Endothelial cell of umbilical vein (primary cell): Measurements from ENCODE around the gene GSE1. TPM values are rescaled to one million over a fixed set of nuclear protein-coding genes. Genes with fewer than 3 reads are reported as not detected.

Source experiments
- BruUV-seq: library from RNA; stranded (reverse); fragments of 400-500 nt; replicated peaks from 2 replicates; lab custom pipeline; 2021; lab: Mats Ljungman, UMichigan
- CTCF ChIA-PET: fragments of 300-600, 350-600 bp; sonication (Branson Sonifier 250); formaldehyde crosslinking; loops from one replicate; lab custom pipeline; 2021; ENCODE audit warnings: antibody characterized with exemption, inconsistent platforms; lab: Charles Lee
- POLR2A ChIA-PET: fragments of 300-600, 350-600 bp; sonication (Branson Sonifier 250); formaldehyde crosslinking; loops from one replicate; lab custom pipeline; 2021; ENCODE audit warnings: antibody characterized with exemption, inconsistent platforms; lab: Charles Lee
- DNase-seq: peaks from one replicate; pipeline ENCODE4 v3.0.0-alpha.2; 2011; ENCODE audit warnings: low read depth, low spot score
- FAIRE-seq: peaks from 2 replicates; lab custom pipeline; 2011; peaks lifted over from hg19 to GRCh38; lab: Jason Lieb, UNC
- H2AFZ ChIP-seq: 2 replicates; pipeline ENCODE4 v1.6.0; 2012; ENCODE audit warnings: low read depth, low read length, control low read depth, inconsistent platforms
- H3K27ac ChIP-seq: 2 replicates; pipeline ENCODE4 v1.5.1; 2011; ENCODE audit warnings: low read depth, mild to moderate bottlenecking, control low read depth, low read length, moderate library complexity; ENCODE audit not compliant: insufficient read depth
- H3K27me3 ChIP-seq, 2 experiments: 2 replicates each; pipeline versions ENCODE4 v1.6.0 to v1.6.1; 2011; ENCODE audit warnings: low read length in 2 of 2, mixed read lengths in 1 of 2; ENCODE audit not compliant: control insufficient read depth in 2 of 2, insufficient read depth in 2 of 2
- H3K36me3 ChIP-seq, 2 experiments: 2 replicates in 1 of 2; 3 replicates in 1 of 2; pipeline ENCODE4 v1.5.1; 2011; ENCODE audit warnings: low read length in 2 of 2, mild to moderate bottlenecking in 1 of 2, moderate library complexity in 1 of 2; ENCODE audit not compliant: control insufficient read depth in 2 of 2, insufficient read depth in 2 of 2; ENCODE audit errors: extremely low read depth in 1 of 2
- H3K4me1 ChIP-seq: 3 replicates; pipeline ENCODE4 v1.5.1; 2011; ENCODE audit warnings: mild to moderate bottlenecking, low read length; ENCODE audit not compliant: control insufficient read depth, insufficient read depth; ENCODE audit errors: extremely low read depth
- H3K4me2 ChIP-seq: 2 replicates; pipeline ENCODE4 v1.6.1; 2011; ENCODE audit warnings: low read length, control low read depth, mixed read lengths; ENCODE audit not compliant: insufficient read depth
- H3K4me3 ChIP-seq, 3 experiments: fragments of 200-600 bp in 1 of 3; sonication (generic), shearing (Covaris generic) in 1 of 3; replicated peaks in 1 of 3; 2 replicates each; pipeline ENCODE4 v1.5.1; 2011 to 2016; ENCODE audit warnings: control low read depth in 3 of 3, low read length in 3 of 3, mild to moderate bottlenecking in 2 of 3, inconsistent platforms in 1 of 3, low read depth in 1 of 3, moderate library complexity in 1 of 3; ENCODE audit not compliant: insufficient read depth in 1 of 3
- H3K79me2 ChIP-seq: 2 replicates; pipeline ENCODE4 v1.6.0; 2012; ENCODE audit warnings: low read length, inconsistent platforms; ENCODE audit not compliant: control insufficient read depth, insufficient read depth
- H3K9ac ChIP-seq: replicated peaks from 2 replicates; pipeline ENCODE3; 2011; ENCODE audit warnings: low read length, control low read depth; ENCODE audit not compliant: insufficient read depth; ENCODE audit errors: extremely low read depth
- H3K9me1 ChIP-seq: replicated peaks from 3 replicates; pipeline ENCODE4 v1.6.0; 2011; ENCODE audit warnings: mild to moderate bottlenecking, low read length; ENCODE audit not compliant: control insufficient read depth, insufficient read depth; ENCODE audit errors: extremely low read depth
- H3K9me3 ChIP-seq: replicated peaks from 2 replicates; pipeline ENCODE4 v1.5.1; 2012; ENCODE audit warnings: low read length, inconsistent platforms; ENCODE audit not compliant: control insufficient read depth, insufficient read depth
- H4K20me1 ChIP-seq: replicated peaks from 2 replicates; pipeline ENCODE3; 2011; ENCODE audit warnings: mild to moderate bottlenecking, low read length; ENCODE audit not compliant: control insufficient read depth, insufficient read depth; ENCODE audit errors: extremely low read depth
- EZH2 ChIP-seq: IDR thresholded peaks from 2 replicates; pipeline ENCODE4 v1.6.1; 2012; ENCODE audit warnings: borderline replicate concordance, low read depth, mild to moderate bottlenecking, moderate library complexity, low read length, inconsistent platforms; ENCODE audit not compliant: severe bottlenecking
- FOS ChIP-seq: IDR thresholded peaks from 2 replicates; pipeline ENCODE4 v1.6.1; 2011; ENCODE audit warnings: mild to moderate bottlenecking, low read length, moderate library complexity, borderline replicate concordance; ENCODE audit not compliant: insufficient read depth
- GATA2 ChIP-seq: IDR thresholded peaks from 2 replicates; pipeline ENCODE4 v1.7.0; 2011; ENCODE audit warnings: low read depth, mild to moderate bottlenecking, moderate library complexity, mixed read lengths, low read length; ENCODE audit not compliant: insufficient read length, insufficient read depth
- JUN ChIP-seq: IDR thresholded peaks from 2 replicates; pipeline ENCODE4 v1.6.1; 2011; ENCODE audit warnings: borderline replicate concordance, low read depth; ENCODE audit not compliant: insufficient read length, insufficient read depth
- MAX ChIP-seq: IDR thresholded peaks from 2 replicates; pipeline ENCODE4 v1.6.1; 2011; ENCODE audit not compliant: insufficient read depth, insufficient read length
- MYC ChIP-seq: IDR thresholded peaks from one replicate; pipeline ENCODE4 v1.6.1; 2011; ENCODE audit warnings: mild to moderate bottlenecking, low read depth, low read length
- POLR2A ChIP-seq: IDR thresholded peaks from 2 replicates; pipeline ENCODE4 v1.6.1; 2012; ENCODE audit warnings: low read depth, mild to moderate bottlenecking, control low read depth, low read length
- POLR2AphosphoS5 ChIP-seq: IDR thresholded peaks from 2 replicates; pipeline ENCODE4 v1.6.1; 2012; ENCODE audit warnings: low read depth, mild to moderate bottlenecking, control low read depth, low read length, moderate library complexity; ENCODE audit not compliant: insufficient read depth
- dilution Hi-C: fragments of 300-500 bp; cut with MboI; formaldehyde crosslinking; loops from one replicate; pipeline ENCODE4 v1.15.0; 2019; ENCODE audit warnings: low sequenced_read_pairs; ENCODE audit not compliant: extremely low pct_ligation_motif_present
- intact Hi-C: fragments of 100-400 bp; cut with micrococcal nuclease; formaldehyde crosslinking; loops from one replicate; pipeline ENCODE4 v1.10.0; 2022
- polyA plus RNA-seq, 4 experiments: library from polyadenylated mRNA; depleted of rRNA in 3 of 4; stranded (reverse) in 3 of 4; unstranded in 1 of 4; fragments of >200 nt; gene quantifications; 2 replicates each; pipeline versions ENCODE4 v1.2.1 to v1.2.3, GENCODE V29; 2011 to 2012; ENCODE audit warnings: missing spikeins in 1 of 4
- total RNA-seq: library from RNA; stranded (reverse); gene quantifications from 2 replicates; pipeline ENCODE4 v1.2.3, GENCODE V29; 2021
- TF ChIP-seq, protein P1 (sequence below), 2 donors: IDR thresholded peaks; 1 replicate in 1 of 2; 2 replicates in 1 of 2; pipeline ENCODE4 v1.5.1; 2011; ENCODE audit warnings: low read length in 2 of 2, mild to moderate bottlenecking in 2 of 2, moderate library complexity in 2 of 2, control low read depth in 1 of 2, inconsistent platforms in 1 of 2, low read depth in 1 of 2; ENCODE audit not compliant: insufficient read depth in 1 of 2; ENCODE audit errors: extremely low read depth in 1 of 2

GSE1 gene
- total and polyA plus RNA-seq, 2 donors (not counting 3 experiments of a cell fraction or from before 2014, with no cell fraction given): 4.2 to 18.3 TPM

- no peak overlapping the region for H3K9ac ChIP-seq
- intact Hi-C loops (loop anchor here (1.0 kb wide), 1 partner anchor 15 kb away; no protein-coding TSS in a partner anchor), dilution Hi-C loops (no loop called here)
- TF ChIP-seq EZH2 (no peak), GATA2 (peak; percentile 2)
- H3K27me3 ChIP-seq: no peaks in the 10 kb centered on the region
- H3K4me2 ChIP-seq: no peak overlapping the region
- H3K36me3 ChIP-seq: peaks cover 0 to 3% of the 10 kb centered on the region in 2 experiments
- DNase-seq: no peak
- FAIRE-seq: no peak
- ChIA-PET CTCF (interaction anchor here (1.0 to 8.1 kb wide), 6 partner anchors 10 to 59 kb away, joined by 3 to 73 read pairs (median 6); no protein-coding TSS in a partner anchor), POLR2A (no interaction called here)
- H3K79me2 ChIP-seq: no peaks in the 10 kb centered on the region
- no peaks in the 10 kb centered on the region for H3K9me3 ChIP-seq
- H3K4me1 ChIP-seq: peaks cover 14% of the 10 kb centered on the region
- no peaks in the 10 kb centered on the region for H3K9me1 ChIP-seq
- H3K4me3 ChIP-seq: no peak overlapping the region
- BruUV-seq: no TSS peak
- H3K27ac ChIP-seq: no peak overlapping the region
- no peak overlapping the region for H2AFZ ChIP-seq
- no peaks in the 10 kb centered on the region for H4K20me1 ChIP-seq
Measured at GRCh38 chr16:85674418-85674755, 61.3 kb downstream of the GSE1 start.

GRCh38 chr16:85674828-85675227, 61.7 kb downstream of the GSE1 start:
- Histone ChIP-seq H3K9me3 (no peaks in the 10 kb centered on the region), H3K4me3 (no peak overlapping the region), H3K9ac (no peak overlapping the region), H4K20me1 (no peaks in the 10 kb centered on the region), H3K27me3 (no peaks in the 10 kb centered on the region), H3K27ac (no peak overlapping the region), H3K79me2 (no peaks in the 10 kb centered on the region), H2AFZ (no peak overlapping the region), H3K36me3 (peaks cover 0 to 3% of the 10 kb centered on the region in 2 experiments), H3K4me1 (peaks cover 14% of the 10 kb centered on the region), H3K9me1 (no peaks in the 10 kb centered on the region), H3K4me2 (no peak overlapping the region)
- ChIA-PET CTCF (interaction anchor here (0.9 to 8.1 kb wide), 13 partner anchors 9 to 279 kb away, joined by 3 to 73 read pairs (median 4); partner anchors contain the start of gene GINS2), POLR2A (no interaction called here)
- dilution Hi-C loops: no loop called here
- FAIRE-seq: no peak
- intact Hi-C loops: loop anchor here (1.0 kb wide), 2 partner anchors 16 to 43 kb away; no protein-coding TSS in a partner anchor
- no peak for DNase-seq
- TF ChIP-seq, protein P1, sequence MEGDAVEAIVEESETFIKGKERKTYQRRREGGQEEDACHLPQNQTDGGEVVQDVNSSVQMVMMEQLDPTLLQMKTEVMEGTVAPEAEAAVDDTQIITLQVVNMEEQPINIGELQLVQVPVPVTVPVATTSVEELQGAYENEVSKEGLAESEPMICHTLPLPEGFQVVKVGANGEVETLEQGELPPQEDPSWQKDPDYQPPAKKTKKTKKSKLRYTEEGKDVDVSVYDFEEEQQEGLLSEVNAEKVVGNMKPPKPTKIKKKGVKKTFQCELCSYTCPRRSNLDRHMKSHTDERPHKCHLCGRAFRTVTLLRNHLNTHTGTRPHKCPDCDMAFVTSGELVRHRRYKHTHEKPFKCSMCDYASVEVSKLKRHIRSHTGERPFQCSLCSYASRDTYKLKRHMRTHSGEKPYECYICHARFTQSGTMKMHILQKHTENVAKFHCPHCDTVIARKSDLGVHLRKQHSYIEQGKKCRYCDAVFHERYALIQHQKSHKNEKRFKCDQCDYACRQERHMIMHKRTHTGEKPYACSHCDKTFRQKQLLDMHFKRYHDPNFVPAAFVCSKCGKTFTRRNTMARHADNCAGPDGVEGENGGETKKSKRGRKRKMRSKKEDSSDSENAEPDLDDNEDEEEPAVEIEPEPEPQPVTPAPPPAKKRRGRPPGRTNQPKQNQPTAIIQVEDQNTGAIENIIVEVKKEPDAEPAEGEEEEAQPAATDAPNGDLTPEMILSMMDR (IDR thresholded peaks at IDR 0.05; ENCODE audit: extremely low read depth in 1 of 2, insufficient read depth in 1 of 2, low read depth in 1 of 2, low read length in 2 of 2): no peak
- TF ChIP-seq POLR2AphosphoS5: no peak
- TF ChIP-seq GATA2: no peak
- TF ChIP-seq FOS: no peak
- no peak for TF ChIP-seq JUN
- TF ChIP-seq MAX: no peak
- no peak for TF ChIP-seq MYC
- no peak for TF ChIP-seq EZH2
- TF ChIP-seq POLR2A: no peak
- BruUV-seq: no TSS peak
